ENCODE measurements around the gene NPAS2.

DNA sequence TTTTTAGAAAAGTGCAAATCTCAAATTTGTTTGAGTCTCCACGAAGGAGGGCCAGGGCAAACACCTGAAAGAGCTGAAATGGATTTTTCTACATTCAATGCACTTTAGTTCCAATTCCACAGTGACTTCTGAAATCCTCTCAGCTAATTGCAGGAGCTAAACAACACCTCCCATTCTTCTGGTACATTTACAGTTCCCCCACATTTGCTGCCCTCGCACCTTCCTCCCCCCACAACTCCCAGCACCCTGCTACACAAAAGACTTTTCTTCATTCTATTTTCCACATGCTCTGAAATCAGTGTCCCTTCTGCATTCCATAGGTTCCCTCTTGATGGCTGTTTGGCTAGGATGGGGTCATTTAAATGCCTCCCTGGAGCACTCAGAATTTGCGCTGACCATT, 5.9 kb upstream of the NPAS2 start:
- TF ChIP-seq CTCF (conservative IDR thresholded peaks at IDR 0.05), result no peak
- no peak for TF ChIP-seq ZFX (IDR thresholded peaks at IDR 0.05)

All from C4-2B (cell line).